ENCODE results near the gene ANKRD9.

ANKRD9 gene

DNA sequence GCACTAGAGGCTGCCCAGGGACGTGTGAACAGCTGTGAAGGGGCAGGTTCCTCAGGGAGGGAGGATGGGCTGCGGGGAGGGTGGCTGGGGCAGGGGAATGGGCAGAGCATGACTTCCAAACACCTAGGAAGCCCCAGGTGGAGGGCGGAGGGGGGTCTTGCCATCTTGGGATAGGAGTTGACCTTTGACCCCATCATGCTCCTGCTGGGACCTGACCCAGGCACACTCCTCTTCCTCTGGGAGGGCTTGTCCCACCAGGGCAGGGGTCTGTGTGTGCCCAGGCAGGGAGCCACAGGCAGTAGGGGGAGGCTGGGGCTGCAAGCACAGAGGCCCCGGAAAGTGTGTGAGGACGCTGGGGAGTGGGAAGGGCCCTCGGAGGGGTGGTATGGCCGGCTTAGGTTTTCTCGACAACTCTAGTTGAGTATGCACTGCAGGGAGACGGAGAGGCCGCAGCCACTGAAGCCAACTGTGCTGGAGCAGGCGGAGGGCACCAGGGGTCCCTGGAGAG is 3.3 kb upstream of the ANKRD9 start:
- DNase-seq: no peak

DNA sequence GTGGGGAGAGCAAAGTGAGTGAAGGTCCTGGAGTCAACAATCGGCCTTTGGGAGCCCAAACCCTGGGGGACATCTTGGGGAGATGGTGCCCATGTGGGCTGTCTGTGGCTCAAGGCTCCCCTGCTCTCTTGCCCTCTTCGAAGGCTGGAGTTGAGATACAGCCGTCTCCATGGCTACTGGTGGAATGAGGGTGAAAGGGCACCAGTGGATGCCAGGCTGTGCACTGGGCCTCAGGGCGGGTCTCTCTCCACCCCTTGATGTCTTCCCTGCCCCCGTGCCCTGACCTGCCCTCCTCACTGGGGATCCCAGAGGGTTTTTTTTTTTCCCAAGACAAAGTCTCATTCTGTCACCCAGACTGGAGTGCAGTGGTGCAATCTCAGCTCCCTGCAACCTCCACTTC is 2.0 kb upstream of the ANKRD9 start:
- DNase-seq: no peak

DNA sequence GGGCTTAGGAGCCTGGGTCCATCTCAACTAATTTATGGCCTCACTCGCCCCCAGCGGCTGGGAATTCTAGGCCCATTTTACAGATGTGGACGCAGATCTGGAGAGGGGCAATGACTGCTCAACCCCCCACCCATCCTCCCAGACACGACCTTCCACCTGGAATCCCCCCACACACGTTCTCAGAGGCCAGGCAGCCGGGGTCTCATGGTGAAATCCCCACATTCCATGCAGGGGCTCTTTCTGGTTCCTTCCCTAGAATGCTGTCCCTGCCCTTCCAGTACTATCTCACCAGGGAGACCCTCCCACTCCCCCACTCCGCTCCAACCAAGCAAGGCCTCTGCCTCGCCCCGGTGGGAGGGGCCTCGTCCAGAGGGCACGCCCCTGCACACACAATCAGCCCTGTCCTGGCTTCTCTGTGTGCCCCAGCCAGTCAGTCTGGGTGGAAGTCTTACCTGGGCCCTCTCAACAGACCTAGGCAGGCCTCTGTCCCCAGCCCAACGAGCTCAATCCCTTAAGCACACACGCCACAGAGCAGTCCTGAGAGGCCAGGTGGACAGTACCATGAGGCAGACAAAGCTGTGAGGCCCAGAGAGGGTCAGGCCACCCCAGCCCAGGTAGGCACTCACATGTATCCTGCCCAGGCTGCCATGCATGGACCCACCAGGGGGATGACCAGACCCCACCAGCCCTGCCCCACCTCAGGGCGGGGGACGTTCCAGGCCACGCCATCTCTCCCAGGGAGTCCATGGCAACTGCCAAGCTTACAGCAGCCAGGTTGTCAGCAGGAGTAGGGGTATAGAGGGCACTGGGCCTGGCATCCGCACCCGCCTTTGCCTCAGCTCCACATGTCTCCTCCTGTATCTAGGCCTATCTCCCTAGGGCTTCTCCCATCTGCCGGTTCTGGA is 1.3 kb upstream of the ANKRD9 start:
- DNase-seq: no peak

- peak; percentile 55 for DNase-seq
Measured at GRCh38 chr14:102508774-102509745, 516 bp downstream of the ANKRD9 start.

DNA sequence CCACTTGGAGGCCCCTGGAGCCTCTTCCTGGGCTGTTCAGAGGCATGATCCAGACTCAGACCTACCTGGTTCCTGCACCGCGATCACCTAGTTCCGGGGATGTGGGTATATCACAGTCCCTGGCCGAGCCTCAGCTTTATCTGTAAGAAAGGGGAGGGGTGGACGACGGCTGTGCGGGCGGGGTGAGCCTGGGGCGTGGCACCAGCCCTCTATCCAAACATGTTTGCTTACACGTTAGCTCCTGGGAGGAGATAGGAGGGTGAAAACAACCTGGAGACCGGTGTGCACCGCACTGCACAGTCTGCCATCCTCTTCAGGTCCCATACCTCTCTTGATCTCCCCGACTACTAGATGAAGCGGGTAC is 1.2 kb downstream of the ANKRD9 start:
- DNase-seq: no peak

DNA sequence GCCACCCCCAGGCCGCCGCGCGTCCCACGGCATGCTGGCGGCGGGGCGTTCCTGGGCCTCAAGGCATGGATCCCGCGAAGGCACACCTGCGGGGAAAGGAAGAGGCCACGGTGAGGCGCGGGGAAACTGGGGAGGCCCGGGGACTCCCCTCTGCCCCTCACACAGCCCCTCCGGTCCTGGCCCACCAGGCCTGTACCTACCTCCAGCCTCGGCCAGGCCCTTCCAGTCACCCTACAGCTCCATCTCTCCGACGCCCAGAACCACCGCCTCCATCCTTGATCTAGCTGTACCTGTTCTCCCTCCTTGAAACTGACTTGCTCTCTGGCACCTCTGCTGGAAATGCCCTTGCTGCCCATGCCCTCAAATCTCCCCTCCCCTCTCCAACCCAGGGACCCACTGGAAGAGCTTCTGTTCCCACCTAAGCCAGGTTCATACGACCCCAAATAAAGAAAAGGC is 1.7 kb downstream of the ANKRD9 start:
- DNase-seq: no peak

DNA sequence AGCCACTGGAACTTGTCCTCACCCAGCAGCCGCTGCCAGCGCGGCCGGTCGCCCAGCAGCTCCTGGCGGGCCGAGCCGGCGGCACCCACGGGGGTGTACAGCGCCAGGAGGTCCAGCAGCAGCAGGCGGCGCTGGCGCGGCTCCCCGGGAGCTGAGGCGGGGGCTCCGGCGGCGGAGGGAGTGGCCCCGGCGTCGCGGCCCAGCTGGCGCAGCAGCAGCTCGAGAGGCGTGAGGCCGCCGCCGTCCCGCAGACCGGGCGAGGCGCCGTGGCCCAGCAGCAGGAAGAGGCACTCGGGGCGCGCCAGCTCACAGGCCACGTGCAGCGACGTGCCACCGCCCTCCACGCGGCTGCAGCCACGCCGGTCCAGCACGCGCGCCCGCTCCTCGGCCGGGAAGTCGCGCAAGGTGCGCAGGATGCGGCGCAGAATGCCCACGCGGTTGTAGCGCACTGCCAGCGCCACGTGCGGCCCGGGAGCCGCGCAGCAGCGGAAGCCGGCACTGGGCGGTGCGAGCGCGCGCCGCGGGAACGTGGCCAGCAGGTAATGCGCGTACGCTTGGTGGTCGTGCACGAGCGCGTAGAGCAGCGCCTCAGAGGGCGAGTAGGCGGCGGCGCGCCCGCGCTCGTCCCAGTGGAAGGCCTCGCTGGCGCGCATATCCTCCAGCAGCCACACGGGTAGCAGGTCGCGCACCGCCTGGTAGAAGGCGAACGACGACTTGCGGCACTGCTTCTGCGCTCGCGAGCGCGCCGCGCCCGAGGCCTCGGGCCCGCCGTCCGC is 2.3 kb downstream of the ANKRD9 start:
- DNase-seq: peak; percentile 46

- DNase-seq: no peak
Measured at GRCh38 chr14:102506626-102506925, 3.0 kb downstream of the ANKRD9 start.

DNA sequence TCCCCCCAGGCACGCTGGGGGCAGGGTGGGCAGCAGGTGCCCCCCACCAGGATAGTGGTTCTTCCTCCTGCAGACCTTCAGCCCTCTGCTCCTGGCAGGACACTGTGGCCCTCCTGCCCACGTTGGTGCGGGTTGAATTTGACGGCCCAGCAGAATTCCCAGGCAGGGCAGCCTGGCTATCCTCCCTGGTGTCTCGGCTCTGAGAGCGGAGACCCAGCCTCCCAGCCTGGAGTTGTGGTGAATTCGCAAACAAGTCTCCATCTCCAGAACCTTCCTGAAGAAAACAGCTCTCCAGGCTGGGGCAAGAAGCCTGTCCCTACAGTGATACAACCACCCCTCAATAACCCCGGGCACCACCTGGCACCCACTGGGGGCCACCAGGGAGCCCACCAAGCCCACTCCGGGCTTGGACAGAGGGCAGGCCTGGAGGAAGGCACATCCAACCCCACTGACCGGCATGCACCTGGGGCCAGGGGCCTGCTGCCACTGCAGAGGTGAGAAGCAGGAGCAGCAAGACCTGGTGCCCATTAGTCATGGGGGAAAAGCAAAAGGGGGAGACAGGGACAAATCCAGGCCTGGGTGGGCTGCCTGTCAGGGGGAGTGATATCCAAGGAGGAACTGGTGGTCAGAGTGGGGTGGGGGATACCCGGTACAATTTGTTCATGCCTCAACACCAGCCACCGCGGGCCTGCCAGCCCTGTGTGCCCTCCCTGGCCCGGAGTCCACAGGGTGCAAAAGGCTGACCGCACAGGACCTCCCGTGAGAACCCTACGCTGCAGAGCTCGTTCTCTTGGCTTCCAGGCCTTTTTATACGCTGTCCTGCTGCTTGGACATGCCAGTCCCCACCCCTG is 3.6 kb downstream of the ANKRD9 start:
- DNase-seq: no peak

- DNase-seq: no peak
Measured at GRCh38 chr14:102505000-102505619, 4.5 kb downstream of the ANKRD9 start.

GRCh38 chr14:102504328-102504999 is 5.1 kb downstream of the ANKRD9 start:
- DNase-seq: no peak

GRCh38 chr14:102503641-102504327 is 5.8 kb downstream of the ANKRD9 start:
- DNase-seq: no peak

DNA sequence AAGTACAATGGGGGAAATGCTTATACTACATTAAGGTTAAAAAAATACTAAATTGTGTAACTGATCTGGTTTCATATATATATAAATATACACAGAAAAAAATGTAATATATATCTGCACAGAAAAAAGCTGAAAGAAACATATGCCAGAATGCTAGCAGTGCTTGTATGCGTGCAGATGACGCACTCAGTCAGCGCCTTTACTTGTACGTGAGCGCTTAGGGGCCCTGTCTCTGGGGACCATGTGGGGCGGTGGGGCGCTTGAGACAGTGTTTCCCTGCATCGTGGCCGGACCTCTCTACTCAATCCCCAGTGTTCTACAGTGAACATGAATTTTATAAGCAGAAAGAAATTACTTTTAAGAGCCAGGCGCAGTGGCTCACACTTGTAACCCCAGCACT is 7.0 kb downstream of the ANKRD9 start:
- no peak for DNase-seq

DNA sequence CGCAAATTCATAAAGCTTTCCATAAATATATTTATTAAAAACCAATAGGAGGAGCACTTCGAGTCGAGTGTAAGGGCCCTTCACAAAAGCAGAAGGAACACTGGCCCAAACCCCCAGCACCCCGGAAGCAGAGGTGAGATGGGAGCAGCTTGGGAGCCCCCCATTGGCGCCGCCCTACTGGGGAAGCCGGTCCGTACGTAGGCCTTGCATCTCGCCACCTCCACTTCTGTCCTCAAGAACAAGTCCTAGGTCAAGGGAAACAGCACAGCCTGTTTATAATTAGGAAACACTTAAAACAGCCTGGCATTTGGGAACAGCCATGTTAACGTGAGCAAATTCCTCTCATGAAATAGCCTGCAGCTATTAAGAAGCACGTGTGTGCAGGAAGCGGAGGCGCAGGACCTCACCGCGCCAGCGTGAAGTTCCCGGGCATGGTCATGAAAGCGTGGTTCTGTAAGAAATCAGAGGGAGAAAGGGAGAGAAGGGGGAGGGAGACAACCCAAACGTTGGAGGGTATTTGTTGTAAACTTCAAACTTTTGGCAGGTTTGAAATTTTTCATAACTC is 7.7 kb downstream of the ANKRD9 start:
- no peak for DNase-seq

- no peak for DNase-seq
Measured at GRCh38 chr14:102500713-102501112, 8.9 kb downstream of the ANKRD9 start.

DNA sequence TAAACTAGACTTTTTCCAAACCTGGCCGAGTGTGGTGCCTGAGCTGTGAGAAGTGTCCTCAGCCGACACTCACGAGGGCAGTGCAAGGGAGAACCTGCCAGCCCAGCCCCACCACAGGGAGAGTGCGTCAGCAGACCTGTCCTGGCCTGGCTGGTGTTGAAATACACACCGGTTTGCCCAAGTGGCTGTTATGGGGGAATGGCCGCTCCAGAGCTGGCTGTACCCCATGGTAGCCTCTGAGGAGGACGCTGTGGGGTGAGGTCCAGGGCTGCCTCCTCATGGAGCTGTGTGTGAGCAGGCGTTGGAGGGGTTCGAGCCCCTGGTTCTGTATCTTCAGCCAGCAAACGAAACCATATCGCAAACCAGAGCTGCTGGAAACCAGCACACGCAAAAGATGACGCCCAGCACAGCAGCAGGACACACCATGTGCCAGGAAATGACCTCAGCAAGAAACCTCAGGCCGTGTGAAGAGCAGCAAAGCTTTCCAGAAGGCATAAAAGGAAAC is 9.4 kb downstream of the ANKRD9 start:
- DNase-seq: no peak

DNA sequence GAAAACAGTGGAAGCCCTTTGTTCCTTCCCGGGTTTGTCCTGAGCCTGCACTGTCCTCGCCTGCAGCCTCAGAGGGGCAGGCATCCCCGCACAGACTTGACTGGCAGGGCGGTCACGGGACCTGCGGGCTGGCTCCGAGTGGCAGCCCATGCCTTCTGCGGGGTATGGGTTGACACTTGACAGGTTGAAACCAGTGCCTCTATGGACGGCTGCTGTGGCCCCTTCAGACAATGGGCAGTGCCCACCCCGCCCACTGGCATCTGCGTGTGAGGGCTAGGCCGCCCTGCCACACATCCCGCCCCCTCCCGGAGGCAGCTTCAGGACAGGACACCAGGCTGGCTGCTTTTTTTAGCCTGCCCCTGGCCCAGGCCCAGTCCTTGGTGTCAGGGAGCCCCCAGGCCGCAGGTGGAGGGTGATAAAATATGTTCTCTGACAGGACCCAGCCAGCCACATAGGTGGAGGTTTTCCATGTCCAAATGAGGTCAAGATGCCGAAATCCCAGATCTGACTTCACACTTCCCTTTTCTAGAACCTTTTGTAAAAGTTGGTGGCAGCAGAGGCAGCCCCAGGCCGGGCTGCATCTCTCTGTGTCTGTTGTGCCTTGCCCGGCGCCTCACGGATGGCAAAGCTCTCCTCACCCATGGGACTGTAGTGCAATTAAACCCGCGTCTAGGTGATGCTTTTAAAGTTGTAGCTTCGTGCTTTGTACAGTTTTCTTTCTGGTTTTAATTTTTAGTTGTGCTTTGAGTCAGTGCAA is 10.0 kb downstream of the ANKRD9 start:
- no peak for DNase-seq

DNA sequence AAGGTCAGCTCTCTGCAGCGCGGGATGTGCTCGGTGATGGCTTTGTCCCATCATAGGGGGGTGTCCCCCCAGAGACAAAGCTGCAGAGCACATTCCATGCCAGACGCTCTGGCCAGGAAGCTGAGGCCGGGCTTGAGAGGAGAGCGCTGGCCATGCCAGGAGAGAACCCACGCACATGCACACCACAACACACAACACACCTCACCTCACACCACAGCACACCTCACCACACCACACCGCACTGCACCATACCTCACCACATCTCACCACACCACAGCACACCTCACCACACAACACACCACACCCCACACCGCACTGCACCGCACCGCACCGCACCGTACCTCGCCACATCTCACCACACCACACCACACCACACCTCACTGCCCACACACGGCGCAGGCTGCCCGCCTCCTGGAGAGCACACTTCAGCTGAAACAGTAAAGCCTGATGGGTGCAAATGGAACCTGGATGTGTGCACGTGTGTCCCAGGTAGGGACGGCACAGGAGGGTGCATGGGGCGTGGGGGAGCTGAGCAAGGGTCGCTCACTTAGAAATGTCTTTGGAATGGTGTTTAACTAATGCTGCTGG is 10.8 kb downstream of the ANKRD9 start:
- DNase-seq: no peak
